ENCODE measurements around the gene CNMD.

- TF ChIP-seq, protein P1, sequence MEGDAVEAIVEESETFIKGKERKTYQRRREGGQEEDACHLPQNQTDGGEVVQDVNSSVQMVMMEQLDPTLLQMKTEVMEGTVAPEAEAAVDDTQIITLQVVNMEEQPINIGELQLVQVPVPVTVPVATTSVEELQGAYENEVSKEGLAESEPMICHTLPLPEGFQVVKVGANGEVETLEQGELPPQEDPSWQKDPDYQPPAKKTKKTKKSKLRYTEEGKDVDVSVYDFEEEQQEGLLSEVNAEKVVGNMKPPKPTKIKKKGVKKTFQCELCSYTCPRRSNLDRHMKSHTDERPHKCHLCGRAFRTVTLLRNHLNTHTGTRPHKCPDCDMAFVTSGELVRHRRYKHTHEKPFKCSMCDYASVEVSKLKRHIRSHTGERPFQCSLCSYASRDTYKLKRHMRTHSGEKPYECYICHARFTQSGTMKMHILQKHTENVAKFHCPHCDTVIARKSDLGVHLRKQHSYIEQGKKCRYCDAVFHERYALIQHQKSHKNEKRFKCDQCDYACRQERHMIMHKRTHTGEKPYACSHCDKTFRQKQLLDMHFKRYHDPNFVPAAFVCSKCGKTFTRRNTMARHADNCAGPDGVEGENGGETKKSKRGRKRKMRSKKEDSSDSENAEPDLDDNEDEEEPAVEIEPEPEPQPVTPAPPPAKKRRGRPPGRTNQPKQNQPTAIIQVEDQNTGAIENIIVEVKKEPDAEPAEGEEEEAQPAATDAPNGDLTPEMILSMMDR (IDR thresholded peaks at IDR 0.05; ENCODE audit: borderline replicate concordance, extremely low read depth, low read length, poor library complexity, severe bottlenecking), result no peak
- no peak for TF ChIP-seq EZH2 (IDR thresholded peaks at IDR 0.05; ENCODE audit: borderline replicate concordance, low read depth, low read length, severe bottlenecking)
Measured at GRCh38 chr13:52664272-52664671, 75.3 kb downstream of the CNMD start.

Data from DND-41 (cell line).